A549 (cell line): ENCODE data around the gene HS6ST2.

Source experiments
- CEBPB ChIP-seq, 2 experiments: fragments of >200 bp in 1 of 2; sonication (Bioruptor Twin) in 1 of 2; formaldehyde crosslinking in 1 of 2; IDR thresholded peaks; 2 replicates each; pipeline ENCODE4 v1.6.1; 2012 to 2016
- CTCF ChIP-seq: fragments of >200 bp; sonication (Bioruptor Twin); formaldehyde crosslinking; IDR thresholded peaks from 3 replicates; pipeline ENCODE4 v1.5.1; 2016

DNA sequence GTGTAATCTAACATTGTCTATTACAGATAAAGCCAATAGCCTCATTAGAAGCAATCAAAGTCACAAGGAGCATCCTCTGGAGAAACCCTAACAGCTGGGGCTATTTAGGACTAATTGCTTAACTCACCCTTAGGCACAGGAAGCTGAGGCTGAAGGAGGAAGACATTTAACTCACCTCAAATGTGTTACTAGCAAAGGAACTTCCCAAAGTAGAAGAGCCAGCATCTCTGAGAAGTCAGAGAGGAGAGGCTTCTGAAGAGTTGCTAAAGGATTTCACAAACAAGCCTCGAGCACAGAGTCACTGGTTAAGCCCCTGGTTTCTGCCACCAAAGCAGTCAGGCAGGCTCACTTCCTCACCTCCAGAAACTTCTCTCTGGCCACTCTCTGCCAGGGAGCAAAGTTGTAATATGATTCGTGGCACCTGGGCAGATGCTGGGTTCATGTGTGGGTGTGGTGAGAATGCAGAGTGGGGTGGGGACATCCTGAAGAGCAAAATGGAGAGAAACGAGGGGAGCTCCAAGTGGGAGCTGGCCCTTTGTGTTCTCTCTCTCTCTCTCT, 201.3 kb downstream of the HS6ST2 start:
- TF ChIP-seq CEBPB (IDR thresholded peaks at IDR 0.05) (no peak), CTCF (no peak)
